NCI-H526 treated with DMSO at 0.1 percent for 48 hours (cell line): ENCODE results near the gene GABRB3.

Experiments
- DNase-seq: peaks from one replicate; lab custom pipeline; 2025; lab: John Stamatoyannopoulos, UW

GABRB3 gene

GRCh38 chr15:26772154-26773066, at the start of gene GABRB3:
GABRB3 (minus strand) TSS chr15:26773066.
- DNase-seq, result no peak

GRCh38 chr15:26807517-26808427, 34.9 kb upstream of the GABRB3 start:
- DNase-seq, result no peak

GRCh38 chr15:26806574-26806973, 33.7 kb upstream of the GABRB3 start:
- DNase-seq, result no peak

- DNase-seq, result no peak
These were observed 33.3 kb upstream of the GABRB3 start for GRCh38 chr15:26806151-26806550.

- DNase-seq, result no peak
These were observed 32.6 kb upstream of the GABRB3 start for GRCh38 chr15:26805470-26805869.

- DNase-seq, result no peak
These were observed 31.4 kb upstream of the GABRB3 start for GRCh38 chr15:26804063-26804804.

GRCh38 chr15:26790118-26790517, 17.3 kb upstream of the GABRB3 start:
- DNase-seq, result no peak

GRCh38 chr15:26781816-26782215, 8.9 kb upstream of the GABRB3 start:
- no peak for DNase-seq

- DNase-seq, result no peak
These were observed 1.1 kb upstream of the GABRB3 start for GRCh38 chr15:26773917-26774316.

- peak; percentile 17 for DNase-seq
These were observed 406 bp upstream of the GABRB3 start for GRCh38 chr15:26773067-26773877.

GRCh38 chr15:26771578-26772153, 1.2 kb downstream of the GABRB3 start:
- DNase-seq, result peak; percentile 12

GRCh38 chr15:26771168-26771567, 1.7 kb downstream of the GABRB3 start:
- DNase-seq, result no peak

GRCh38 chr15:26767169-26767670, 5.6 kb downstream of the GABRB3 start:
- no peak for DNase-seq

- no peak for DNase-seq
These were observed 6.6 kb downstream of the GABRB3 start for GRCh38 chr15:26766262-26766661.

GRCh38 chr15:26759986-26760385, 12.9 kb downstream of the GABRB3 start:
- DNase-seq, result no peak

GRCh38 chr15:26758079-26758478, 14.8 kb downstream of the GABRB3 start:
- peak; percentile 19 for DNase-seq

GRCh38 chr15:26757141-26757540, 15.7 kb downstream of the GABRB3 start:
- no peak for DNase-seq

GRCh38 chr15:26744894-26745293, 28.0 kb downstream of the GABRB3 start:
- DNase-seq, result no peak

GRCh38 chr15:26739791-26740190, 33.1 kb downstream of the GABRB3 start:
- no peak for DNase-seq

GRCh38 chr15:26738996-26739395, 33.9 kb downstream of the GABRB3 start:
- no peak for DNase-seq
